HS-27A (cell line): ENCODE data around the gene MMP2.

Experiments used
- DNase-seq: peaks from one replicate; pipeline ENCODE4 v3.0.0-alpha.2; 2012; ENCODE audit warnings: low read depth, missing footprints

MMP2 gene

GRCh38 chr16:55469821-55470532 is 9.0 kb upstream of the MMP2 start:
- no peak for DNase-seq

GRCh38 chr16:55470533-55471371 is 8.2 kb upstream of the MMP2 start:
- DNase-seq, result no peak

- DNase-seq, result peak; percentile 74
Observed at GRCh38 chr16:55471448-55472097, 7.4 kb upstream of the MMP2 start.

- DNase-seq, result no peak
Observed at GRCh38 chr16:55473587-55473986, 5.4 kb upstream of the MMP2 start.

- no peak for DNase-seq
Observed at GRCh38 chr16:55474821-55475220, 4.2 kb upstream of the MMP2 start.

GRCh38 chr16:55475919-55476318 is 3.1 kb upstream of the MMP2 start:
- DNase-seq, result no peak

GRCh38 chr16:55476625-55477533 is 2.1 kb upstream of the MMP2 start:
- no peak for DNase-seq

GRCh38 chr16:55477736-55478135 is 1.3 kb upstream of the MMP2 start:
- no peak for DNase-seq

- DNase-seq, result no peak
Observed at GRCh38 chr16:55479430-55480140, 587 bp downstream of the MMP2 start.

- no peak for DNase-seq
Observed at GRCh38 chr16:55480228-55480655, 1.2 kb downstream of the MMP2 start.

- no peak for DNase-seq
Observed at GRCh38 chr16:55481023-55481422, 2.0 kb downstream of the MMP2 start.

- no peak for DNase-seq
Observed at GRCh38 chr16:55482056-55482455, 3.1 kb downstream of the MMP2 start.

GRCh38 chr16:55487048-55487803 is 8.2 kb downstream of the MMP2 start:
- DNase-seq, result no peak

- DNase-seq, result no peak
Observed at GRCh38 chr16:55488306-55488705, 9.3 kb downstream of the MMP2 start.

GRCh38 chr16:55489119-55489955 is 10.3 kb downstream of the MMP2 start:
- DNase-seq, result no peak

GRCh38 chr16:55489956-55490265 is 10.9 kb downstream of the MMP2 start:
- no peak for DNase-seq

GRCh38 chr16:55490301-55490700 is 11.3 kb downstream of the MMP2 start:
- DNase-seq, result no peak

GRCh38 chr16:55491691-55492090 is 12.7 kb downstream of the MMP2 start:
- no peak for DNase-seq

- no peak for DNase-seq
Observed at GRCh38 chr16:55492756-55493380, 13.9 kb downstream of the MMP2 start.
